Tibial nerve (tissue), 4 donors: ENCODE data around the gene NNT. TPM values are rescaled to one million over a fixed set of nuclear protein-coding genes. Genes with fewer than 3 reads are reported as not detected.
"Not testable (repeated sequence)": the region's sequence is repeated elsewhere in the genome, so short reads cannot be mapped to it uniquely, and the experiment has no call there.

ENCODE experiments used
- DNase-seq, 2 donors: peaks; one replicate each; pipeline ENCODE4 v3.0.0-alpha.2; 2019; ENCODE audit warnings: low spot score in 2 of 2
- H3K27ac ChIP-seq, 4 donors: fragments of 200-600 bp; sonication (generic) in 3 of 4; one replicate each; pipeline ENCODE4 v1.5.1; 2017 to 2019; ENCODE audit warnings: mild to moderate bottlenecking in 1 of 4
- H3K27me3 ChIP-seq, 2 donors: fragments of 200-600 bp; sonication (generic) in 1 of 2; one replicate each; pipeline versions ENCODE4 v1.5.1 to v1.6.0; 2017 to 2019
- H3K36me3 ChIP-seq, 3 donors: fragments of 200-600 bp; sonication (generic); one replicate each; pipeline ENCODE4 v1.5.1; 2018 to 2019
- H3K4me1 ChIP-seq, 4 donors: fragments of 200-600 bp; sonication (generic) in 3 of 4; one replicate each; pipeline ENCODE4 v1.5.1; 2017 to 2019
- H3K4me3 ChIP-seq, 4 donors: fragments of 200-600 bp; sonication (generic) in 3 of 4; one replicate each; pipeline ENCODE4 v1.5.1; 2017 to 2019; ENCODE audit warnings: mild to moderate bottlenecking in 1 of 4, moderate library complexity in 1 of 4
- H3K9me3 ChIP-seq, 4 donors: fragments of 200-600 bp; sonication (generic) in 3 of 4; one replicate each; pipeline ENCODE4 v1.5.1; 2017 to 2019
- EP300 ChIP-seq, 2 donors: sonication (generic); formaldehyde crosslinking; IDR thresholded peaks; one replicate each; pipeline ENCODE4 v1.6.1; 2017; ENCODE audit warnings: antibody characterized with exemption in 2 of 2, mild to moderate bottlenecking in 1 of 2
- POLR2A ChIP-seq, 2 donors: fragments of 450-650 bp; IDR thresholded peaks; one replicate each; pipeline ENCODE4 v1.6.1; 2017; ENCODE audit warnings: antibody characterized with exemption in 2 of 2, mild to moderate bottlenecking in 2 of 2, moderate library complexity in 2 of 2
- WGBS, 2 donors: methylation state at CpG; one replicate each; pipeline ENCODE4 v1.1.5; 2018; 5-methylcytosine and 5-hydroxymethylcytosine counted together
- total RNA-seq, 4 donors: library from RNA; depleted of rRNA; stranded (reverse); fragments of >200 nt; gene quantifications; one replicate each; pipeline ENCODE4 v1.1.0, GENCODE V29; 2016
- TF ChIP-seq, protein P1 (sequence below), 5 experiments: fragments of 200-600 bp in 3 of 5; fragments of 450-650 bp in 2 of 5; sonication (generic) in 3 of 5; IDR thresholded peaks; one replicate each; pipeline ENCODE4 v1.5.1; 2016 to 2019; ENCODE audit warnings: antibody characterized with exemption in 5 of 5, mild to moderate bottlenecking in 3 of 5, moderate library complexity in 2 of 5

NNT gene
- total RNA-seq, 4 donors from 2014 or later, result 36.3 to 47.1 (median 42.7) TPM

DNA sequence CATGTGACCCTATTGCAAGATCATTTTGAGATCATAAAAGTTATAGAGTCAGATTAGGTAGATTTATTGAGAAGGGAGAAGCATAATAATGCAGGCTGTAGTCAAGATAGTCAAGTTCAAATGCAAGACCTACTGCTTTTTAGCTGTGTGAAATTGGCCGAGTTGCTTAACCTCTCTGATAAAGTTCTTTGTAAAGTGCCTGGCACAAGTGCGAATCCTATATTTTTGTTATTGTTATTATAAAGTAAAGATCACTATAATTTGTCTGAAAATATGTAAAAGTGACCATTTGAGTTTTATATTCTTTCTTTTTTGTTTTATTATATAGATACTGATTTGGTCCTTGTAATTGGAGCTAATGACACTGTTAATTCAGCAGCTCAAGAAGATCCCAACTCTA lies 99.3 kb downstream of the NNT start:
- 92 to 97% methylated on average over 2 of the region's 2 CpGs for WGBS, 2 donors
- Histone ChIP-seq H3K27ac (peak overlapping the region in 1 of 4 donors; percentile 54), H3K9me3 (no peaks in the 10 kb centered on the region), H3K27me3 (no peaks in the 10 kb centered on the region), H3K4me3 (no peak overlapping the region), H3K36me3 (peaks cover 0 to 19% (median 0%) of the 10 kb centered on the region in 3 donors), H3K4me1 (peaks cover 0 to 10% (median 0%) of the 10 kb centered on the region in 4 donors)
- no peak for TF ChIP-seq EP300 (IDR thresholded peaks at IDR 0.05)
- TF ChIP-seq POLR2A (IDR thresholded peaks at IDR 0.05), result no peak
- TF ChIP-seq, protein P1, sequence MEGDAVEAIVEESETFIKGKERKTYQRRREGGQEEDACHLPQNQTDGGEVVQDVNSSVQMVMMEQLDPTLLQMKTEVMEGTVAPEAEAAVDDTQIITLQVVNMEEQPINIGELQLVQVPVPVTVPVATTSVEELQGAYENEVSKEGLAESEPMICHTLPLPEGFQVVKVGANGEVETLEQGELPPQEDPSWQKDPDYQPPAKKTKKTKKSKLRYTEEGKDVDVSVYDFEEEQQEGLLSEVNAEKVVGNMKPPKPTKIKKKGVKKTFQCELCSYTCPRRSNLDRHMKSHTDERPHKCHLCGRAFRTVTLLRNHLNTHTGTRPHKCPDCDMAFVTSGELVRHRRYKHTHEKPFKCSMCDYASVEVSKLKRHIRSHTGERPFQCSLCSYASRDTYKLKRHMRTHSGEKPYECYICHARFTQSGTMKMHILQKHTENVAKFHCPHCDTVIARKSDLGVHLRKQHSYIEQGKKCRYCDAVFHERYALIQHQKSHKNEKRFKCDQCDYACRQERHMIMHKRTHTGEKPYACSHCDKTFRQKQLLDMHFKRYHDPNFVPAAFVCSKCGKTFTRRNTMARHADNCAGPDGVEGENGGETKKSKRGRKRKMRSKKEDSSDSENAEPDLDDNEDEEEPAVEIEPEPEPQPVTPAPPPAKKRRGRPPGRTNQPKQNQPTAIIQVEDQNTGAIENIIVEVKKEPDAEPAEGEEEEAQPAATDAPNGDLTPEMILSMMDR (IDR thresholded peaks at IDR 0.05), result no peak
- no peak for DNase-seq

GRCh38 chr5:43702815-43703214 lies 99.8 kb downstream of the NNT start:
- H3K4me3 ChIP-seq, result no peak overlapping the region
- 40 to 62% methylated on average over 3 of the region's 3 CpGs for WGBS, 2 donors
- no peaks in the 10 kb centered on the region for H3K9me3 ChIP-seq
- H3K27ac ChIP-seq, result peak overlapping the region in 1 of 4 donors; percentile 54
- TF ChIP-seq EP300 (IDR thresholded peaks at IDR 0.05), result no peak
- TF ChIP-seq, protein P1 (IDR thresholded peaks at IDR 0.05), result no peak
- TF ChIP-seq POLR2A (IDR thresholded peaks at IDR 0.05), result no peak
- H3K27me3 ChIP-seq, result no peaks in the 10 kb centered on the region
- peak in 1 of 2 donors; percentile 25 for DNase-seq
- peaks cover 0 to 19% (median 0%) of the 10 kb centered on the region in 3 donors for H3K36me3 ChIP-seq
- H3K4me1 ChIP-seq, result peaks cover 0 to 10% (median 0%) of the 10 kb centered on the region in 4 donors

GRCh38 chr5:43704243-43704642 lies 101.3 kb downstream of the NNT start:
- WGBS, 2 donors, result 93 to 96% methylated on average over 4 of the region's 4 CpGs
- DNase-seq, result no peak
- Histone ChIP-seq H3K36me3 (peaks cover 0 to 19% (median 0%) of the 10 kb centered on the region in 3 donors), H3K27ac (no peak overlapping the region), H3K4me1 (peaks cover 0 to 10% (median 0%) of the 10 kb centered on the region in 4 donors), H3K9me3 (no peaks in the 10 kb centered on the region), H3K27me3 (no peaks in the 10 kb centered on the region), H3K4me3 (no peak overlapping the region)
- TF ChIP-seq POLR2A (IDR thresholded peaks at IDR 0.05) (no peak), EP300 (IDR thresholded peaks at IDR 0.05) (no peak)
- TF ChIP-seq, protein P1 (IDR thresholded peaks at IDR 0.05), result no peak

DNA sequence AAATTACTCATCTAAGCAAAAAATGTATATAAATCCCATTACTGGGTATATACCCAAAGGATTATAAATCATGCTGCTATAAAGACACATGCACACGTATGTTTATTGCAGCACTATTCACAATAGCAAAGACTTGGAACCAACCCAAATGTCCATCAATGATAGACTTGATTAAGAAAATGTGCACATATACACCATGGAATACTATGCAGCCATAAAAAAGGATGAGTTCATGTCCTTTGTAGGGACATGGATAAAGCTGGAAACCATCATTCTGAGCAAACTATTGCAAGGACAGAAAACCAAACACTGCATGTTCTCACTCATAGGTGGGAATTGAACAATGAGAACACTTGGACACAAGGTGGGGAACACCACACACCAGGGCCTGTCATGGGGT lies 103.6 kb downstream of the NNT start:
- DNase-seq, H3K4me1 ChIP-seq, H3K9me3 ChIP-seq, H3K27me3 ChIP-seq, H3K27ac ChIP-seq, H3K4me3 ChIP-seq: not testable (repeated sequence)
- 88 to 90% methylated on average over 1 of the region's 1 CpG for WGBS, 2 donors
- peaks cover 0 to 12% (median 0%) of the 10 kb centered on the region in 3 donors for H3K36me3 ChIP-seq

DNA sequence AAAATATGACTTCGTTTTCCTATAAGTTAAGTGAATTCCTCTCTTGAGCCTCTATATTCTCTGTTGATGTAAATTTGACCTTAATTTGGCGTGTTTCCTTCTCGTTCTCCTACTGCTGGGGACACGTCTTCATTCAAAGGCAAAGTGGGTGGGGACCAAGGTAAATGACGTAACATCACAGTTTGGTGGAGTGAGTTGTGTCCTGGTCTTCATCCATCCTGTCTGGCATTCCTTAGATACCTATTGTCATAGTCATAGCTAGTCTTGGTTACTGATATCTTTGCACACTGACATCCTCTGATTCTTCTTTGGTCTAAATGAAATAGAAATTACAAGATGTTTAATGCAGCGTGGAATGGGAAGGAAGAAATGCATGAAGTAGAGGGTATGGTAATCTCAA lies 108.5 kb downstream of the NNT start:
- 84 to 90% methylated on average over 6 of the region's 6 CpGs for WGBS, 2 donors
- no peaks in the 10 kb centered on the region for H3K9me3 ChIP-seq
- no peaks in the 10 kb centered on the region for H3K4me1 ChIP-seq
- no peak for DNase-seq
- H3K27ac ChIP-seq, result no peak overlapping the region
- no peaks in the 10 kb centered on the region for H3K27me3 ChIP-seq
- TF ChIP-seq POLR2A (IDR thresholded peaks at IDR 0.05) (no peak), EP300 (IDR thresholded peaks at IDR 0.05) (no peak)
- TF ChIP-seq, protein P1 (IDR thresholded peaks at IDR 0.05), result no peak
- no peak overlapping the region for H3K4me3 ChIP-seq
- peaks cover 0 to 4% (median 0%) of the 10 kb centered on the region in 3 donors for H3K36me3 ChIP-seq

GRCh38 chr5:43712081-43712480 lies 109.1 kb downstream of the NNT start:
- 71 to 77% methylated on average over 3 of the region's 3 CpGs for WGBS, 2 donors
- no peak for DNase-seq

DNA sequence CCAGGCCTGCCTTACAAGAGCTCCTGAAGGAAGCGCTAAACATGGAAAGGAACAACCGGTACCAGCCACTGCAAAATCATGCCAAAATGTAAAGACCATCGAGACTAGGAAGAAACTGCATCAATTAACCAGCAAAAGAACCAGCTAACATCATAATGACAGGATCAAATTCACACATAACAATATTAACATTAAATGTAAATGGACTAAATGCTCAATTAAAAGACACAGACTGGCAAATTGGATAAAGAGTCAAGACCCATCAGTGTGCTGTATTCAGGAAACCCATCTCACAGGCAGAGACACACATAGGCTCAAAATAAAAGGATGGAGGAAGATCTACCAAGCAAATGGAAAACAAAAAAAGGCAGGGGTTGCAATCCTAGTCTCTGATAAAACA lies 116.8 kb downstream of the NNT start:
- WGBS, 2 donors, result 94% methylated on average over 3 of the region's 3 CpGs
- H3K27ac ChIP-seq, H3K36me3 ChIP-seq, H3K27me3 ChIP-seq, H3K4me1 ChIP-seq, DNase-seq, H3K4me3 ChIP-seq, H3K9me3 ChIP-seq: not testable (repeated sequence)

More at GRCh38 chr5:43712081-43712480, 109.1 kb downstream of the NNT start:
- no peaks in the 10 kb centered on the region for H3K27me3 ChIP-seq
- H3K4me3 ChIP-seq, result no peak overlapping the region
- no peak overlapping the region for H3K27ac ChIP-seq
- TF ChIP-seq POLR2A (IDR thresholded peaks at IDR 0.05) (no peak), EP300 (IDR thresholded peaks at IDR 0.05) (no peak)
- TF ChIP-seq, protein P1 (IDR thresholded peaks at IDR 0.05), result no peak
- no peaks in the 10 kb centered on the region for H3K4me1 ChIP-seq
- no peaks in the 10 kb centered on the region for H3K9me3 ChIP-seq
- H3K36me3 ChIP-seq, result no peaks in the 10 kb centered on the region
